ENCODE data around the gene CFAP410. TPM values are rescaled to one million over a fixed set of nuclear protein-coding genes. Genes with fewer than 3 reads are reported as not detected.

The CFAP410 gene
- total RNA-seq, 1 donor from 2014 or later: 14.2 TPM

DNA sequence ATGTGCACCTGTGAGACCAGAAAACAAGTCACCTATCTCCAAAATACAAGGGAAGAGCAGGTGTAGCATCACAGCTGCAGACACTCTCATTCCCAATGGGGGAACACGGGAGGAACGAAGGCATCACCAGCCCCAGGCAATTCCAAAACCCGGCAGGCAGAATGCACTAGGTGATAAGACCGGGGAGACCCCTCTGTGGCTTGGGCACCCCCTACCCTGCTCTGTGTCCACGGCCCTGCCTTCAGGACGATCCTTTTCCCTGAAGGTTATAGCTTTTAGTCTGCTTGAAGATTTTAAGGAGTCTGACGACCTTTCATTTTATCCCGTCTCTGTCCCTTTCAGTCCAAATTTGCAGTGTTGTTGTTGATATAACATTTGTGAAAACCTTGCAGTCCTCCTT is 33.4 kb upstream of the CFAP410 start:
- peaks cover 9% of the 10 kb centered on the region for H3K4me1 Mint-ChIP-seq (ENCODE audit: low read depth)
- TF ChIP-seq CTCF (IDR thresholded peaks at IDR 0.05): no peak
- no peak overlapping the region for H3K4me3 Mint-ChIP-seq (ENCODE audit: unreplicated experiment)
- peaks cover 33% of the 10 kb centered on the region for H3K27me3 Mint-ChIP-seq (ENCODE audit: low read depth)
- peak; percentile 46 for DNase-seq (ENCODE audit: low spot score)
- H3K27ac Mint-ChIP-seq (ENCODE audit: unreplicated experiment): no peak overlapping the region
- H3K36me3 Mint-ChIP-seq (ENCODE audit: low read depth): no peaks in the 10 kb centered on the region
- H3K9me3 Mint-ChIP-seq (ENCODE audit: low read depth): no peaks in the 10 kb centered on the region

- peak; percentile 25 for DNase-seq (ENCODE audit: low spot score)
- H3K4me1 Mint-ChIP-seq (ENCODE audit: low read depth): peaks cover 9% of the 10 kb centered on the region
- no peak overlapping the region for H3K27ac Mint-ChIP-seq (ENCODE audit: unreplicated experiment)
- H3K27me3 Mint-ChIP-seq (ENCODE audit: low read depth): peaks cover 27% of the 10 kb centered on the region
- H3K36me3 Mint-ChIP-seq (ENCODE audit: low read depth): no peaks in the 10 kb centered on the region
- no peak for TF ChIP-seq CTCF (IDR thresholded peaks at IDR 0.05)
- no peak overlapping the region for H3K4me3 Mint-ChIP-seq (ENCODE audit: unreplicated experiment)
- H3K9me3 Mint-ChIP-seq (ENCODE audit: low read depth): no peaks in the 10 kb centered on the region
Measured at GRCh38 chr21:44371596-44371995, 32.4 kb upstream of the CFAP410 start.

DNA sequence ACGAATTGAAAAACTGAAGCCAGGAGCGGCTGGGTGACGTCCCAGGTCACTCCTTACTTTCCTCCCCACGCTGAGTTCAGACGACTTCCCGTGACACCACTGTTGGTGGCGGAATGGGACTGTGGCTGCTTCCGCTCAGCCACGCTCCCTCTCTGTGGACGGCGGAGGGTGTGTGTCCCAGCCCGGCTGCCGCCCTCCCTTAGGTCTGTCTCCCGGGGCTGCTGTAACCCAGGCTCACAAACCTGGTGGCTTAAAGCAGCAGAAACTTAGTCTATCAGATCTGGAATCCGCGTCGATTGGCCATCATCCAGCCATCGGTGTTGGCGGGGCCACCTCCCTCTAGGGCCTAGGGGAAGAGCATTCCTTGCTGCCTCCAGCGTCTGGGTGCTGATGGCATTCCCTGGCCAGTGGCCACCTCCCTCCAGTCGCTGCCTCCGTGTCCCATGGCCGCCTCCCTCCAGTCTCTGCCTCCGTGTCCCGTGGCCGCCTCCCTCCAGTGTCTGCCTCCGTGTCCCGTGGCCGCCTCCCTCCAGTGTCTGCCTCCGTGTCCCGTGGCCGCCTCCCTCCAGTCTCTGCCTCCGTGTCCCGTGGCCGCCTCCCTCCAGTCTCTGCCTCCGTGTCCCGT is 31.7 kb upstream of the CFAP410 start:
- H3K27me3 Mint-ChIP-seq (ENCODE audit: low read depth): peaks cover 22% of the 10 kb centered on the region
- H3K4me1 Mint-ChIP-seq (ENCODE audit: low read depth): peaks cover 9% of the 10 kb centered on the region
- H3K27ac Mint-ChIP-seq (ENCODE audit: unreplicated experiment): no peak overlapping the region
- DNase-seq (ENCODE audit: low spot score): peak; percentile 43
- TF ChIP-seq CTCF (IDR thresholded peaks at IDR 0.05): no peak
- no peak overlapping the region for H3K4me3 Mint-ChIP-seq (ENCODE audit: unreplicated experiment)
- no peaks in the 10 kb centered on the region for H3K36me3 Mint-ChIP-seq (ENCODE audit: low read depth)
- no peaks in the 10 kb centered on the region for H3K9me3 Mint-ChIP-seq (ENCODE audit: low read depth)

- H3K4me3 Mint-ChIP-seq (ENCODE audit: unreplicated experiment): peak overlapping the region; percentile 12
- no peak for DNase-seq (ENCODE audit: low spot score)
- H3K27me3 Mint-ChIP-seq (ENCODE audit: low read depth): peaks cover 16% of the 10 kb centered on the region
- TF ChIP-seq CTCF (IDR thresholded peaks at IDR 0.05): no peak
- no peaks in the 10 kb centered on the region for H3K36me3 Mint-ChIP-seq (ENCODE audit: low read depth)
- peaks cover 9% of the 10 kb centered on the region for H3K4me1 Mint-ChIP-seq (ENCODE audit: low read depth)
- no peaks in the 10 kb centered on the region for H3K9me3 Mint-ChIP-seq (ENCODE audit: low read depth)
- H3K27ac Mint-ChIP-seq (ENCODE audit: unreplicated experiment): no peak overlapping the region
Measured at GRCh38 chr21:44370027-44370735, 31.0 kb upstream of the CFAP410 start.

GRCh38 chr21:44368711-44369446 is 29.7 kb upstream of the CFAP410 start:
- DNase-seq (ENCODE audit: low spot score): peak; percentile 90
- H3K4me3 Mint-ChIP-seq (ENCODE audit: unreplicated experiment): no peak overlapping the region
- peaks cover 9% of the 10 kb centered on the region for H3K4me1 Mint-ChIP-seq (ENCODE audit: low read depth)
- no peak overlapping the region for H3K27ac Mint-ChIP-seq (ENCODE audit: unreplicated experiment)
- no peaks in the 10 kb centered on the region for H3K36me3 Mint-ChIP-seq (ENCODE audit: low read depth)
- H3K9me3 Mint-ChIP-seq (ENCODE audit: low read depth): no peaks in the 10 kb centered on the region
- H3K27me3 Mint-ChIP-seq (ENCODE audit: low read depth): peaks cover 16% of the 10 kb centered on the region
- no peak for TF ChIP-seq CTCF (IDR thresholded peaks at IDR 0.05)

All from chondrocyte (in vitro differentiated cells).